Endothelial cell of umbilical vein (primary cell): ENCODE data around the gene CELF5.
"Not testable (repeated sequence)": the region's sequence is repeated elsewhere in the genome, so short reads cannot be mapped to it uniquely, and the experiment has no call there.

Experiments used
- CTCF ChIP-seq, 2 donors: IDR thresholded peaks; 1 replicate in 1 of 2; 2 replicates in 1 of 2; pipeline ENCODE4 v1.5.1; 2011; ENCODE audit warnings: low read length in 2 of 2, mild to moderate bottlenecking in 2 of 2, moderate library complexity in 2 of 2, control low read depth in 1 of 2, inconsistent platforms in 1 of 2, low read depth in 1 of 2; ENCODE audit not compliant: insufficient read depth in 1 of 2; ENCODE audit errors: extremely low read depth in 1 of 2
- MAX ChIP-seq: IDR thresholded peaks from 2 replicates; pipeline ENCODE4 v1.6.1; 2011; ENCODE audit not compliant: insufficient read depth, insufficient read length
- POLR2AphosphoS5 ChIP-seq: IDR thresholded peaks from 2 replicates; pipeline ENCODE4 v1.6.1; 2012; ENCODE audit warnings: low read depth, mild to moderate bottlenecking, control low read depth, low read length, moderate library complexity; ENCODE audit not compliant: insufficient read depth

- not testable (repeated sequence) for TF ChIP-seq CTCF (IDR thresholded peaks at IDR 0.05; ENCODE audit: extremely low read depth in 1 of 2, insufficient read depth in 1 of 2, low read depth in 1 of 2, low read length in 2 of 2); MAX; POLR2AphosphoS5
Observed at GRCh38 chr19:3342962-3343361, 118.5 kb downstream of the CELF5 start.
